GM12872 (cell line): ENCODE results near the gene SMURF2.

Experiments used
- CTCF ChIP-seq: IDR thresholded peaks from 3 replicates; pipeline ENCODE4 v1.5.1; 2011; ENCODE audit warnings: low read depth, mild to moderate bottlenecking, low read length, moderate library complexity; ENCODE audit not compliant: insufficient read depth

SMURF2 gene

DNA sequence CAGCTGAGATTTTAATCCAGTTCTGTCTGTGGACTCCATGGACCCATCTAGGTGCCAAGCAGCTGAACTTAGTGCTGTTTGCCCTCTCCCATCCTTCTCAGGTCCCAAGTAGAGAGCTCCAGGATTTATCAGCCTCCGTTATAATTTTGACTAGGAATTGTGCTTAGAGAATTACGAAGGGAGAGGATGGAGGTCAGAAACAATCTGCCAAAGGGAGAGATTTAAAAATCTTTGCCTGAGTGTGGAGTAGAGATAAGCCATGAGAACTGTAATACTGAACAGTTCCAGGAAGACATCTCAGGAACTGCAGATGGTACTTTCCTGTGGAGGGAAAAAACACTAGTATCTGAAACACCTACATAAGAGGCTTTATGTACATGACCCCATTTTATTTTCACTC lies 128.3 kb downstream of the SMURF2 start:
- no peak for TF ChIP-seq CTCF

DNA sequence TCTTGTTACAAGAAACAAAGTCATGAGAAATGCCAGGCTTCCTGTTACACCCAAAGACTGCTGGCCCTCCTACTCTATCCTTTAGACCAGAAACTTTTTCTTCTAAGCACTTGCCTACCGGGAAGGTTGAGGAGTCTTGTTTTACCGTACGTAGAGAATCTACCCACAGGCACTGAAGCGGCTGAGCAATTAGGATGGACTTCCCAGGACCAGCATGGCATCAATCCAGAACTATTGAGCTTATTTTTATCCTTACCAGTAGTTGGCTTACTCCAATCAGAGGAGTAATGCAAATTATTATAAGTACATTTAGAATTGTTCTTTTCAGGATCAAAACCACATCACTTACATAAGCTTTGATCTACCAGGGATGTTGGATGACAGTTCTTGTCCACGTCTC lies 129.7 kb downstream of the SMURF2 start:
- TF ChIP-seq CTCF: no peak

GRCh38 chr17:64531955-64532371 lies 130.1 kb downstream of the SMURF2 start:
- TF ChIP-seq CTCF: no peak

GRCh38 chr17:64529221-64529620 lies 132.9 kb downstream of the SMURF2 start:
- no peak for TF ChIP-seq CTCF

DNA sequence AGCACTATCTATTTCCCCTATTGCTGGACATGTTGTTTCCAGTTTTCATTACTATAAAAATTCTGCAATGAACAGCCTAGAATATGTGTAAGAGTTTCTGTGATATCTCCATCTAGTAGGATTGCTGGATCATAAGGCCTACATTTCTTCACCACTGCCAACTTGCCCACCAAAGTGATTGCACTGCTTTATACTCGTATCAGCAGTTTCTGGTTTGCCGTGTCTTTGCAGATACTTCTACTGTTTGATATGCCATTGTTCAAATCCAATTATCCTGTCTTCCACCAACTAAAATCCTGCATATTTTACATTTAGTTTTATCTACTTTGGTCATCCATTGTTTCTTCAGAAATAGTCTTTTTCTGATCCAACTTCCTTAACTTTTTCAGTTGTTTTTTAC lies 134.2 kb downstream of the SMURF2 start:
- no peak for TF ChIP-seq CTCF

- no peak for TF ChIP-seq CTCF
Observed at GRCh38 chr17:64520359-64520758, 141.7 kb downstream of the SMURF2 start.

GRCh38 chr17:64519601-64520000 lies 142.5 kb downstream of the SMURF2 start:
- no peak for TF ChIP-seq CTCF

DNA sequence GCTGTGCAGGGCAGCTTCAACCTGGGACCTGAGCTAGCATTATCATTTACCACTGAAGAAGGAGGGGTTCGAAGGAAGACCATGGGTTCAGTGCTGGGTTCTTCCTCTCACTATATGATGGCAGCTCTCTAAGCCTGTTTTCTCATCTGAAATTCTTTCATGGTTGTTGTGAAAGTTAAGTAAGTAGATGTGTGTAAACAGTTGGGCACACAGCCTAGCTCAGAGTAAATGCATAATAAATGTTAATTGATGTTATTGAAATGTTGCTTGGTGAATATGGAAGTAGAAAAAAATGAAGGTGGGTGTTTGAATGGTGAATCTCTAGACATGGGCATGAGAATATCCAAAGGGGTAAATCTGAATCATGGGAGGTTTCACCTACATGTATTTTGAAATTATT lies 146.3 kb downstream of the SMURF2 start:
- TF ChIP-seq CTCF: no peak
